GM19372 (cell line): ENCODE measurements around the gene SLC17A8.

Experiments used
- ATAC-seq: cut with Tn5 transposase; IDR thresholded peaks from one replicate; pipeline ENCODE4 v1.9.1; 2021; ENCODE audit warnings: mild to moderate bottlenecking, low read depth, moderate library complexity; ENCODE audit not compliant: unreplicated experiment

The SLC17A8 gene

GRCh38 chr12:100365411-100365810 lies 8.5 kb downstream of the SLC17A8 start:
- ATAC-seq = no peak

GRCh38 chr12:100368066-100368465 lies 11.2 kb downstream of the SLC17A8 start:
- ATAC-seq = no peak

GRCh38 chr12:100371146-100371545 lies 14.3 kb downstream of the SLC17A8 start:
- no peak for ATAC-seq

DNA sequence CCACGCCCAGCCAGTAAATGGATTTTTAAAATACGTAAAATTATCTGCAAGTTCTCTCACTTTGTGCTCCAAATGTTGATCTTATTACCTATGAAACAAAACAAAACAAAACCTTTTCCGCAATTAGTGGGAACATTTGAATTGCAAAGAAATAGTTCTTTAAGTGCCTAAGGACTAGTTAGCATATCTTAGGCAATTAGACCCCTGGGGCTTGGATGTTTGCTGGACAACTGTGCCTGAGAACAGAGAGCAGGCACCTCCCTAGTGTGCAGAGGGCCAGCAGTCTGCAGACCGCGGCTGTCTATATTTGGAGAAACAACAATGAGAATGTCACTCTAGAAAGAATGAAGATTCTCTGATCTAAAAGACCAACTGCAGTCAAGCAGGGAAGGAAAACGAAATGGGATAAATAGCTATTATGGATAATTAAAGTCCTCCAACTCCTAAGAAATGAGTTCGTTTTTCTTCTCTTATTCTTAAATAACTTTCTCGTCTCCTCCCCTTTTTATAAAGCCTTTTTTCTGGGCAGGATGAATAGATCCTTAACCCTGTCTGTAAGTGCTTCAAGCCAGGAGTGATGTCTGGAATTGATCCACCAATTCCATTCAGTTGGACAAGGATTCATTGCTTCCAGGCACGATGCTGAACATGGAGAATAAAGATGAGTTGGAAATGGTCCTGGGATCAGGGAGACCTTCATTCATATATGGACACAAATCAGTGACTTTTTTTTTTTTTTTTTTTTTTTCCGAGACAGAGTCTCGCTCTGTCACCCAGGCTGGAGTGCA lies 16.2 kb downstream of the SLC17A8 start:
- no peak for ATAC-seq

GRCh38 chr12:100375038-100375735 lies 18.3 kb downstream of the SLC17A8 start:
- no peak for ATAC-seq

- no peak for ATAC-seq
Observed at GRCh38 chr12:100376161-100376560, 19.3 kb downstream of the SLC17A8 start.

- no peak for ATAC-seq
Observed at GRCh38 chr12:100381379-100381778, 24.5 kb downstream of the SLC17A8 start.

DNA sequence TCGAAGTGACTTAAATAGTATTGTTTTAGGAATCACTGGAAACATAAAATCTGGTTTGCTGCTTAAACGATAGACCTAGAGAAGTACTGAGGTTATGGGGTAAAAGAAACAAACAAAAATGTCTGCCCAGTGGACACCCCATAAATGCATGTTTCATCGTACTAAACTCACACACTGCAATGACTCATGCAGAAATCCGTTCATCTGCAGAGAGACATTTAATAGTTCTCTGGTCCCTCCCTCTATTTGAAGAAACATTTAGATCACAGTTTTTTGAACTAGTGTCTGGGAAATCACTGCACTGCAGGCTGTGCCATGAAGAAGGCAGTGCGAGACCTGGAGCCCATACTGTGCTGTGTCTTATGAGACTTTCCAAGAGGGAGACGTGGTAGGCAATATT lies 25.5 kb downstream of the SLC17A8 start:
- ATAC-seq = no peak

GRCh38 chr12:100383586-100384558 lies 27.0 kb downstream of the SLC17A8 start:
- ATAC-seq = no peak

- no peak for ATAC-seq
Observed at GRCh38 chr12:100384559-100384935, 27.7 kb downstream of the SLC17A8 start.

- ATAC-seq = no peak
Observed at GRCh38 chr12:100388382-100388781, 31.5 kb downstream of the SLC17A8 start.

- no peak for ATAC-seq
Observed at GRCh38 chr12:100391856-100392255, 35.0 kb downstream of the SLC17A8 start.

GRCh38 chr12:100393200-100393599 lies 36.3 kb downstream of the SLC17A8 start:
- ATAC-seq = no peak

DNA sequence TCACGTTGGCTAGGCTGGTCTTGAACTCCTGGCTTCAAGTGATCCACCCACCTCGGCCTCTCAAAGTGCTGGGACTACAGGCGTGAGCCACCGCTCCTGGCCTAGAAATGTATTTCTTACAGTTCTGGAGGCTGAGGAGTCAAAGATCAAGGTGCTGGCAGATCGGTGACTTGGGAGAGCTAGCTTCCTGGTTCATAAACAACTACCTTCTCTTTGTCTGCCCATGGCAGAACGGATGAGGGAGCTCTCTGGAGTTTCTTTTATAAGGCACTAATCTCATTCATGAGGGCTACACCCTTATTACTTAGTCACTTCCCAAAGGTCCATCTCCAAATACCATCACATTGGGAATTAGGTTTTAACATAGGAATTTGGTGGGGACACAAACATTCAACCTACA lies 38.9 kb downstream of the SLC17A8 start:
- ATAC-seq = no peak

DNA sequence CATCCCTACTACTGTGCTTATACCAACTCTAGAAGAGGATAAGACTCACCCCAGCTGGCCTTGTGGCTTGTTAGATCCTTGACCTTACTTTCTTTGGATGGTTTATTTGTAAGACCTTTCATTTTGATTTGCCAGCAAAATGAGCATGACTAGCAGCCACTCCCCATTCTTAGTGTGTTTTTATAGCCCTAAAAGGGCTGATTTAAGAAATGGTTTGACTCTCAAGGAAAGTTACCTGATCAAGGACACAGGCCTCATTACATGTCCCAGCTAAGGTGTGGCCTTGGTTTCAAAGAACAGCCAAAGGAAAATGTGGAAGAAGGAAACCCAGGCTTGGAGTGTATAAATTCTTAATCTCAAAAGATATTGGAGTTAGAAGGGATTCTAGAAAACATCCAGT lies 41.4 kb downstream of the SLC17A8 start:
- no peak for ATAC-seq

GRCh38 chr12:100399095-100399494 lies 42.2 kb downstream of the SLC17A8 start:
- ATAC-seq = no peak

DNA sequence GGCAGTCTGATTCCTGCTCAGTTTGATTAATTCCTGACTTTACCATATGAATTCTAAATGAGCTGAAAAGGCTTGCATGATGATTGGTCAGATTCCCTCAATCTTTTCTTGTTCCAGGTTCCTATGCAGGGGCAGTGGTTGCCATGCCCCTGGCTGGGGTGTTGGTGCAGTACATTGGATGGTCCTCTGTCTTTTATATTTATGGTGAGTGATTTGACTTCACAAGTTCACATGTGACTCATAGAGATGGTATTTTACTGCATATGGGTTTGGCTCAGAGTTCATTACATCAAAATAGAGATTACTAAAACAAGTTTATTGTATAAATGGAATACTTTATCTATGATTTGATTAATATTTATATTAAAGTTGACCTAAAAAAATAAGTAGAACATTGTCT lies 44.8 kb downstream of the SLC17A8 start:
- ATAC-seq = no peak

GRCh38 chr12:100402763-100403162 lies 45.9 kb downstream of the SLC17A8 start:
- ATAC-seq = no peak

DNA sequence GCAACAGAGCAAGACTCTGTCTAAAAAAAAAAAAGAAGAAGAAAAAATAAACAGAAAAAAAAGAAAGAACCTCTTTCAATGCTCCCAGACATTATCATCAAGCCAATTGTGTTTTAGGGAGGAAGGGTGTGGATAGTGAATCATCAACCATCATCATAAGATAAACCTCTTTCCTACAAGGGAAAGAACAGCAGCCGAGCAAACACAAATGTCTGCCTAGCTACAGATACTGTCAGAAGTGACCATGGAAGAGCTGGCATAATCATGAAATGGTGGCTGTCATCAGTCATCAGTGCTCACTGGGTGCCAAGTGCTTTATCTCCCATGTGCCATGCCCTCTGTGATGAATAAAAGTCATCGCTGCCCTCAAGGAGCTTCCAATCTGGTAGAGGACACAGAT lies 46.6 kb downstream of the SLC17A8 start:
- ATAC-seq = no peak

DNA sequence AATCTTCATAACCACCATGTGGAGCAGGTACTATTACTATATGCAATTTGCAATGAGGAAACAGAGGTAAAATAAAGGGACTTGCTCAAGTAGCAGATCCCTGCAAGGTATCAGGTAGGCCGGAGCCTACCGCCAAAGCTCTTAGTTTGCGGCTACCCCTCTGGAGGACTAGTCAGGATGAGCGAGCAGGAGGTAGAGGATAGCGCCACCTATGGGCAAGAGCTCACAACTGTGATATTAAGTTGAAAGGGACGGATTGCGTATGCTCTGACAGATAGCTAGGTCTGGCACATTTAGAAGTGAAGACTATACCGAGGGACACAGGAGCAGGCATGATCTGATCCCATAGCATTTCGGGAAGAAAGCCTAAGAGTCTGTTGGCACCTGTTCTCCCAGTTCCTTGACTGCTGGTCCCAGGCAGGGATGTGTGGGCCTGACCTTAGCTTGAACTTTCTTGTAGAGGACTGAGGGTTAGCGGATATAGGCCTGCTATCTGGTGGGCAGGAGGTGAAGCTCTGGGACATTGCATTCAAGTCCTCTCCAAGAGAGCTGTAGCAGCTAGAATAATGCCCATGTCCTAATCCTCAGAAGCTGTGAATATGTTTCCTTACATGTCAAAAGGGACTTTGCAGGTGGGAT lies 48.0 kb downstream of the SLC17A8 start:
- ATAC-seq = no peak
